HUES48 (cell line): ENCODE measurements around the gene PKP1.

ENCODE experiments used
- H3K27ac ChIP-seq: one replicate; pipeline ENCODE4 v1.7.0; 2013; ENCODE audit warnings: low read depth, low read length, inconsistent platforms
- H3K27me3 ChIP-seq: 2 replicates; pipeline ENCODE4 v1.6.1; 2013; ENCODE audit warnings: mild to moderate bottlenecking, low read length; ENCODE audit not compliant: control insufficient read depth, insufficient read depth
- H3K36me3 ChIP-seq: 2 replicates; pipeline ENCODE4 v1.6.1; 2013; ENCODE audit warnings: low read length; ENCODE audit not compliant: control insufficient read depth, insufficient read depth
- H3K4me1 ChIP-seq: 2 replicates; pipeline ENCODE4 v1.6.1; 2013; ENCODE audit warnings: mild to moderate bottlenecking, low read length; ENCODE audit not compliant: control insufficient read depth, insufficient read depth
- H3K4me3 ChIP-seq: 2 replicates; pipeline ENCODE4 v1.5.1; 2013; ENCODE audit warnings: mild to moderate bottlenecking, low read depth, low read length
- H3K9ac ChIP-seq: 2 replicates; pipeline ENCODE4 v1.6.1; 2013; ENCODE audit warnings: mild to moderate bottlenecking, low read depth, low read length, moderate library complexity
- H3K9me3 ChIP-seq: 2 replicates; pipeline ENCODE4 v1.6.1; 2013; ENCODE audit warnings: low read length; ENCODE audit not compliant: control insufficient read depth, insufficient read depth

PKP1 gene

GRCh38 chr1:201354151-201354900 is 71.0 kb downstream of the PKP1 start:
- Histone ChIP-seq H3K4me3 (no peak overlapping the region), H3K27ac (no peak overlapping the region), H3K4me1 (no peaks in the 10 kb centered on the region; the same call in 1 of the 2 replicates), H3K9ac (no peak overlapping the region), H3K36me3 (no peaks in the 10 kb centered on the region), H3K9me3 (no peaks in the 10 kb centered on the region), H3K27me3 (no peaks in the 10 kb centered on the region; the same call in 1 of the 2 replicates)

GRCh38 chr1:201354901-201355295 is 71.6 kb downstream of the PKP1 start:
- Histone ChIP-seq H3K4me1 (no peaks in the 10 kb centered on the region; the same call in 1 of the 2 replicates), H3K27me3 (no peaks in the 10 kb centered on the region; the same call in 1 of the 2 replicates), H3K27ac (no peak overlapping the region), H3K36me3 (no peaks in the 10 kb centered on the region), H3K9me3 (no peaks in the 10 kb centered on the region), H3K9ac (no peak overlapping the region), H3K4me3 (no peak overlapping the region)

GRCh38 chr1:201355471-201355870 is 72.2 kb downstream of the PKP1 start:
- Histone ChIP-seq H3K27ac (no peak overlapping the region), H3K4me1 (no peaks in the 10 kb centered on the region; the same call in 1 of the 2 replicates), H3K4me3 (no peak overlapping the region), H3K9ac (no peak overlapping the region), H3K36me3 (no peaks in the 10 kb centered on the region), H3K27me3 (no peaks in the 10 kb centered on the region; the same call in 1 of the 2 replicates), H3K9me3 (no peaks in the 10 kb centered on the region)

DNA sequence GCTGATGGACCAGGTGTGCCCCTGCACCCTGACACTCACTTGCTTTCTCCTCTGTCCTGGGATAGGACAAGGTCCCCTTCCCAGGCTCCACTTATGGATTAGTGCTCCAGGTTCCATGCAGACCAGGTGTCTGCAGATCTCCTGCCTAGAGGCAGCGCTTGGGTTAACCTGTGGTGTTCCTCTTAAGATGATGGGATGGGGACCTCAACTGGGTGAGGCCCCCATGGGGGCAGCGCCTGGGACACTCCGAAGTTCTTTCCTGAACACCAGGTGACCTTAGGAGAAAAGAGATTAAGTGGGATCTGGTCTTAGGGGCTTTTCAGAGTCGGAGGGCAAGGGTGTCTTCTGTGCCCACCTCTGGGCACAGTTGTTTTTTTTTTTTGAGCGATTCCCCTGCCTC is 72.9 kb downstream of the PKP1 start:
- Histone ChIP-seq H3K27ac (no peak overlapping the region), H3K4me1 (no peaks in the 10 kb centered on the region; the same call in 1 of the 2 replicates), H3K9ac (no peak overlapping the region), H3K27me3 (no peaks in the 10 kb centered on the region; the same call in 1 of the 2 replicates), H3K36me3 (no peaks in the 10 kb centered on the region), H3K9me3 (no peaks in the 10 kb centered on the region), H3K4me3 (no peak overlapping the region)

GRCh38 chr1:201356701-201357100 is 73.4 kb downstream of the PKP1 start:
- Histone ChIP-seq H3K27me3 (no peaks in the 10 kb centered on the region; the same call in 1 of the 2 replicates), H3K4me3 (no peak overlapping the region), H3K27ac (no peak overlapping the region), H3K9ac (no peak overlapping the region), H3K9me3 (no peaks in the 10 kb centered on the region), H3K4me1 (no peaks in the 10 kb centered on the region; the same call in 1 of the 2 replicates), H3K36me3 (no peaks in the 10 kb centered on the region)

DNA sequence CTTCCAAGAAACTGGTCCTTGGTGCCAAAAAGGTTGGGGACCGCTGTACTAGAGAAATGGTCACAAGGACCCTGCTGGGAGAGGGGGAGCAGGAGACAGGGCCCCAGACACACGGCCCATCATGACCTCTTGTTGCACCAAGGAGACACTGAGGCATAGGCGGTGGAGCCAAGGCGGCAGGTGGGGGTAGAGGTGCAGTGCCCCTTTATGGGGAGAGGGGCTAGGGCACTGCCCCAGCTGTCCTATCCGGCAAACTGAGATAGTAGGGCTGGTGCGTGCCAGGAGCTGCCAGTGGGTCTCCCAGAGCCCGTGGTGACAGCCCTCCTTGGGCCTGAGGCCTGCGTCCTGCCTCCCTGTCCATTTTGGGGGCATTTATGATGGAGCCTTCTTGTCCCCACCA is 73.9 kb downstream of the PKP1 start:
- Histone ChIP-seq H3K27me3 (no peaks in the 10 kb centered on the region), H3K36me3 (no peaks in the 10 kb centered on the region), H3K4me1 (peaks cover 3% of the 10 kb centered on the region), H3K9me3 (no peaks in the 10 kb centered on the region), H3K4me3 (no peak overlapping the region), H3K9ac (no peak overlapping the region), H3K27ac (no peak overlapping the region)

- H3K27me3 ChIP-seq, result no peaks in the 10 kb centered on the region
Measured at GRCh38 chr1:201357636-201358348, 74.5 kb downstream of the PKP1 start.

DNA sequence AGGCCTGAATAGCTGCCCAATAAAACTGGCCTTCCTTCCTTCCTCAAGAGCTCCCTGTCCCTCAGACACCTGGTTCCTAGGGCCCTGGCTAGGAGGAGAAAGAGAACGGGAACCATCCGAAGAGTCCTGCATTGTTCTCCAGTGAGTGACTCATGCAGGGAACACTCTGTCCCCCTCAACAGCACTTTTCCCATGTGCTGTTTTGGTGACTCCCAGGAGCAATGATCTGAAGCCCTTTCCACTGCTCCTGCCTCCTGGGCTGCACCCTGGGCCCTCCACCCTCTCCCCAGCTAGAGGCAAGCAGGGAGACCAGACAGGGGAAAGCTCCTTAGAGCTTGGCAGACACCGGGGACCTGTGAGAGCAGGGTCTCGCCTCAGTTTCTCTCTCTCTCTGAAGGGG is 75.3 kb downstream of the PKP1 start:
- Histone ChIP-seq H3K27ac (no peak overlapping the region), H3K9ac (no peak overlapping the region), H3K9me3 (no peaks in the 10 kb centered on the region), H3K36me3 (no peaks in the 10 kb centered on the region), H3K27me3 (no peaks in the 10 kb centered on the region), H3K4me1 (peaks cover 6% of the 10 kb centered on the region), H3K4me3 (no peak overlapping the region)

More at GRCh38 chr1:201357636-201358348, 74.5 kb downstream of the PKP1 start:
- Histone ChIP-seq H3K4me3 (no peak overlapping the region), H3K9me3 (no peaks in the 10 kb centered on the region), H3K27ac (no peak overlapping the region), H3K36me3 (no peaks in the 10 kb centered on the region), H3K4me1 (peaks cover 6% of the 10 kb centered on the region), H3K9ac (no peak overlapping the region)

DNA sequence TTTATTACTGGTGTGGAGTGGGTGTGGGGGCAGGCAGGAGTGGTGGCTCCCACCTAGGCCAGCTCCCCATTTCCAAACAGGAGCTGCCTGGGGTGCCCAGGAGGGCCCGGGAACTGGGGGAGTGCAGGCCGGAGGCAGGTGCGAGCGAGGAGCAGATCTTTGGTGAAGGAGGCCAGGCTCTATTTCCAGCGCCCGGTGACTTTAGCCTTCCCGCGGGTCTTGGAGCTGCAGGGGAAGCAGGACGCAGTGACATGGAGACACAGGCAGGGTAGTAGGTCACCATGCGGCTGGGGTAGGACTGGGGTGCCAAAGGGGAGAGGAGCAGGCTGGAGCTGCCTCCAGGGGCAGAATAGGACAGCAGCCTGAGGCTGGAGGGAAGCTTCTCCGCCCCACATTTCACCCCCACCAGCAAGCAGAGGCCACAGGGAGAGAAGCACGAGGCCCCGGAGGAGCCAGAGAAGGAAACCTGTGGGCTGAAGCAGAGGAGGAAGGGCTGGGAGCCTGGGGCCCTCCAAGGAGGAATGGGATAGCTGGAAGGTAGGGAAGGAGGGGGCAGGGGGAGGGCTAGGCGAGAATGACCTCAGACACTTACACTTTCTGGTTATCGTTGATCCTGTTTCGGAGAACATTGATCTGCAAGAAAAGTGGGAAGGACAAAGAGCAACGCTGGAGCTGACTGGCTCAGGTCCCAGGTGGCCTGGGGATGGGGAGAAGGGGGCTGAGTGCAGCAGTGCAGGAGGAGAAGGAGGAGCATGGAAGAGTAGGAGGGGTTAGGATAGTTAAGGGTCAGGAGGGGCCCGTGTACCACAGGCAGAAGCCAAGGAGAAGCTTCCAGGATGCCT is 75.9 kb downstream of the PKP1 start:
- peaks cover 6% of the 10 kb centered on the region for H3K4me1 ChIP-seq
- H3K4me3 ChIP-seq, result no peak overlapping the region
- no peak overlapping the region for H3K9ac ChIP-seq
- no peaks in the 10 kb centered on the region for H3K27me3 ChIP-seq
- no peaks in the 10 kb centered on the region for H3K9me3 ChIP-seq
- H3K27ac ChIP-seq, result no peak overlapping the region
- H3K36me3 ChIP-seq, result no peaks in the 10 kb centered on the region

DNA sequence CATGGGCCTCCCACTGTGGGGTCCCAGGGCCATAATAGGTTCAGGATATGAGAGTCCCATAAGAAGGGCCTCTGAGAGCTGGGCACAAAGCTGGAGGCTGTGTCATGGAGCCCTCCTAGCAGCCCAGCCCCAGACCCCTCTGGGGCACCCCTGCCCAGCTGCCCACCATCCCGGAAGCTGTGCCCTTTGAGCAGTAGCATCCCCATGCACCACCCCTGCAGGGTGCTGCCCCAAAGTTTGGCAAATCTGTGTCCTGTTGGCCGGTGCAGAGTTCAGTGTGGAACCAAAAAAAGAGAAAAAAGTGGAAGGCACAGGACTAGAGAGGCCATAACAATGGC is 76.5 kb downstream of the PKP1 start:
- no peak overlapping the region for H3K9ac ChIP-seq
- no peak overlapping the region for H3K27ac ChIP-seq
- peaks cover 6% of the 10 kb centered on the region for H3K4me1 ChIP-seq
- H3K27me3 ChIP-seq, result no peaks in the 10 kb centered on the region
- H3K36me3 ChIP-seq, result no peaks in the 10 kb centered on the region
- H3K4me3 ChIP-seq, result no peak overlapping the region
- H3K9me3 ChIP-seq, result no peaks in the 10 kb centered on the region
